PC-3 (cell line): Measurements from ENCODE around the gene ENTR1. TPM values are rescaled to one million over a fixed set of nuclear protein-coding genes. Genes with fewer than 3 reads are reported as not detected.

Experiments used
- ATAC-seq: fragments of 200-7000 bp; cut with Tn5 transposase; 2 replicates; pipeline ENCODE4 v1.9.1; 2020; ENCODE audit warnings: mild to moderate bottlenecking, moderate library complexity
- BruUV-seq: library from RNA; stranded (reverse); fragments of 400-500 nt; replicated peaks from 2 replicates; lab custom pipeline; 2021; lab: Mats Ljungman, UMichigan
- CTCF ChIA-PET: fragments of 300-600 bp; sonication (Branson Sonifier 250); formaldehyde crosslinking; loops from one replicate; lab custom pipeline; 2022; ENCODE audit warnings: antibody characterized with exemption; lab: Charles Lee
- POLR2A ChIA-PET: fragments of 300-600 bp; sonication (Branson Sonifier 250); formaldehyde crosslinking; loops from one replicate; lab custom pipeline; 2022; ENCODE audit warnings: antibody characterized with exemption; ENCODE audit not compliant: unreplicated experiment; lab: Charles Lee
- DNase-seq: peaks from one replicate; pipeline ENCODE4 v3.0.0-alpha.2; 2015
- H2AFZ ChIP-seq: fragments of 300-600 bp; sonication (generic); 2 replicates; pipeline ENCODE4 v1.6.0; 2016; ENCODE audit warnings: antibody characterized with exemption, low read length
- H3F3A ChIP-seq: fragments of 300-600 bp; sonication (generic); one replicate; pipeline ENCODE4 v1.6.0; 2017; ENCODE audit warnings: antibody characterized with exemption, low read length, control low read depth, mild to moderate bottlenecking; ENCODE audit not compliant: unreplicated experiment
- H3K27ac ChIP-seq: fragments of 300-600 bp; sonication (generic); 2 replicates; pipeline ENCODE4 v1.5.1; 2016; ENCODE audit warnings: mild to moderate bottlenecking, low read length
- H3K27me3 ChIP-seq: fragments of 300-600 bp; sonication (generic); 2 replicates; pipeline ENCODE4 v1.6.1; 2016; ENCODE audit warnings: low read length, mixed read lengths
- H3K36me3 ChIP-seq: fragments of 300-600 bp; sonication (generic); 2 replicates; pipeline ENCODE4 v1.6.1; 2016; ENCODE audit warnings: low read depth, mixed run types, low read length, mixed read lengths
- H3K4me1 ChIP-seq: fragments of 300-600 bp; sonication (generic); 2 replicates; pipeline ENCODE4 v1.5.1; 2016; ENCODE audit warnings: low read length; ENCODE audit not compliant: insufficient read depth
- H3K4me2 ChIP-seq: fragments of 300-600 bp; sonication (generic); 2 replicates; pipeline ENCODE4 v1.6.0; 2016; ENCODE audit warnings: low read length
- H3K4me3 ChIP-seq: fragments of 300-600 bp; sonication (generic); 2 replicates; pipeline ENCODE4 v1.5.1; 2016; ENCODE audit warnings: mild to moderate bottlenecking, low read length, mixed read lengths
- H3K79me2 ChIP-seq: fragments of 300-600 bp; sonication (generic); 2 replicates; pipeline ENCODE4 v1.6.1; 2017; ENCODE audit warnings: low read length, mixed read lengths
- H3K9ac ChIP-seq: fragments of 300-600 bp; sonication (generic); 2 replicates; pipeline ENCODE4 v1.6.0; 2016; ENCODE audit warnings: mild to moderate bottlenecking, low read length
- H3K9me2 ChIP-seq: fragments of 300-600 bp; sonication (generic); replicated peaks from 2 replicates; pipeline ENCODE4 v1.6.1; 2016; ENCODE audit warnings: mixed run types, low read length, mixed read lengths
- H3K9me3 ChIP-seq: fragments of 300-600 bp; sonication (generic); 2 replicates; pipeline ENCODE4 v1.6.1; 2016; ENCODE audit warnings: low read length, mixed read lengths
- H4K20me1 ChIP-seq: fragments of 300-600 bp; sonication (generic); 2 replicates; pipeline ENCODE4 v1.6.1; 2016; ENCODE audit warnings: low read length, mixed read lengths
- CTCF ChIP-seq: fragments of 300-600 bp; sonication (generic); conservative IDR thresholded peaks from 2 replicates; pipeline ENCODE4 v1.5.1; 2017; ENCODE audit warnings: antibody characterized with exemption, low read depth, mild to moderate bottlenecking, low read length
- EZH2 ChIP-seq: fragments of 300-600 bp; sonication (generic); IDR thresholded peaks from one replicate; pipeline ENCODE4 v1.6.1; 2017; ENCODE audit warnings: antibody characterized with exemption, mild to moderate bottlenecking, low read length; ENCODE audit not compliant: unreplicated experiment
- EZH2phosphoT487 ChIP-seq: fragments of 300-600 bp; sonication (generic); IDR thresholded peaks from 2 replicates; pipeline ENCODE4 v1.6.1; 2018; ENCODE audit warnings: mild to moderate bottlenecking, antibody characterized with exemption, low read length, borderline replicate concordance
- intact Hi-C: fragments of 100-400 bp; cut with micrococcal nuclease; formaldehyde crosslinking; loops from 2 replicates; pipeline ENCODE4 v1.9.0; 2023
- total RNA-seq: library from RNA; depleted of rRNA; stranded (reverse); fragments of >200 nt; gene quantifications from 2 replicates; pipeline ENCODE4 v1.2.3, GENCODE V29; 2014; rRNA removed

The ENTR1 gene
- total RNA-seq, 1 experiment from 2014 or later: 32.3 TPM

- H3K4me2 ChIP-seq: no peak overlapping the region
- no peaks in the 10 kb centered on the region for H4K20me1 ChIP-seq
- no peaks in the 10 kb centered on the region for H3K9me3 ChIP-seq
- H3K4me3 ChIP-seq: no peak overlapping the region
- BruUV-seq: no TSS peak
- CTCF ChIA-PET: no interaction called here
- H3K9ac ChIP-seq: no peak overlapping the region
- no peaks in the 10 kb centered on the region for H3K36me3 ChIP-seq
- no peaks in the 10 kb centered on the region for H3K79me2 ChIP-seq
- H3K4me1 ChIP-seq: peaks cover 6% of the 10 kb centered on the region; the same call in 1 of the 2 replicates
- H3K9me2 ChIP-seq: no peaks in the 10 kb centered on the region
- no peaks in the 10 kb centered on the region for H3F3A ChIP-seq
- TF ChIP-seq EZH2: no peak
- no peak for TF ChIP-seq CTCF
- TF ChIP-seq EZH2phosphoT487: no peak
- POLR2A ChIA-PET: no interaction called here
- no peak overlapping the region for H3K27ac ChIP-seq
- no peaks in the 10 kb centered on the region for H3K27me3 ChIP-seq
- H2AFZ ChIP-seq: no peak overlapping the region
- intact Hi-C loops: no loop called here
- no peak for ATAC-seq
- no peak for DNase-seq
These were observed 57.7 kb downstream of the ENTR1 start for GRCh38 chr9:136352682-136353081.

Other genes starting within 250 kb of the ENTR1 start
- gene LHX3, start 205.5 kb downstream of the ENTR1 start, total RNA-seq: not detected in 2 replicates
- gene QSOX2, start 164.8 kb downstream of the ENTR1 start, total RNA-seq: 9.9 and 10.7 TPM in 2 replicates
- gene CCDC187, start 106.5 kb downstream of the ENTR1 start, total RNA-seq: 0.04 TPM in 1 of 2 replicates, not detected in the other
- gene GPSM1, start 83.1 kb downstream of the ENTR1 start, total RNA-seq: 26.9 and 27.8 TPM in 2 replicates
- gene DNLZ, start 46.9 kb downstream of the ENTR1 start, total RNA-seq: 51.4 and 64.9 TPM in 2 replicates
- 0.52 and 1.1 TPM in 2 replicates for gene CARD9, start 36.9 kb downstream of the ENTR1 start, total RNA-seq
- 7.5 and 7.8 TPM in 2 replicates for gene SNAPC4, start 10.4 kb downstream of the ENTR1 start, total RNA-seq
- 44.3 and 54.9 TPM in 2 replicates for gene PMPCA, start within 50 bp of the ENTR1 start, total RNA-seq
- gene INPP5E, start 29.2 kb upstream of the ENTR1 start, total RNA-seq: 10.7 and 12.2 TPM in 2 replicates
- gene SEC16A, start 72.4 kb upstream of the ENTR1 start, total RNA-seq: 28.3 and 33.5 TPM in 2 replicates
- 14.3 and 20.8 TPM in 2 replicates for gene NOTCH1, start 135.4 kb upstream of the ENTR1 start, total RNA-seq